IMR-90 (cell line): ENCODE data around the gene CAPN9. TPM values are rescaled to one million over a fixed set of nuclear protein-coding genes. Genes with fewer than 3 reads are reported as not detected.
A peak's percentile ranks its signal among the peaks of the same experiment; 100 is the strongest.

ENCODE experiments used
- ATAC-seq: fragments of 200-7000 bp; cut with Tn5 transposase; 2 replicates; pipeline ENCODE4 v1.9.1; 2020; ENCODE audit warnings: low read depth, mild to moderate bottlenecking, moderate library complexity
- BruUV-seq: library from RNA; stranded (reverse); fragments of 400-500 nt; replicated peaks from 2 replicates; lab custom pipeline; 2021; lab: Mats Ljungman, UMichigan
- CTCF ChIA-PET: fragments of 300-600 bp; formaldehyde crosslinking; extraction: SDS; loops from one replicate; lab custom pipeline; 2021; ENCODE audit warnings: antibody characterized with exemption; lab: Yijun Ruan, JAX
- POLR2A ChIA-PET: fragments of 300-600 bp; sonication (Branson Sonifier 250); formaldehyde crosslinking; loops from one replicate; lab custom pipeline; 2022; ENCODE audit warnings: antibody characterized with exemption; ENCODE audit not compliant: unreplicated experiment; lab: Charles Lee
- DNase-seq: peaks from one replicate; pipeline ENCODE4 v3.0.0; 2013
- H2AFZ ChIP-seq: replicated peaks from 2 replicates; pipeline ENCODE3; 2013; ENCODE audit warnings: low read length, mild to moderate bottlenecking; ENCODE audit not compliant: poor library complexity
- H2AK5ac ChIP-seq: 2 replicates; pipeline ENCODE4 v1.6.1; 2013; ENCODE audit warnings: low read depth, low read length, inconsistent platforms
- H2AK9ac ChIP-seq: replicated peaks from 2 replicates; pipeline ENCODE3; 2013; ENCODE audit warnings: mild to moderate bottlenecking, low read depth, low read length, moderate library complexity; ENCODE audit not compliant: poor library complexity
- H2BK120ac ChIP-seq: 2 replicates; pipeline ENCODE4 v1.6.1; 2013; ENCODE audit warnings: low read depth, low read length, inconsistent platforms
- H2BK15ac ChIP-seq: 3 replicates; pipeline ENCODE4 v1.6.1; 2013; ENCODE audit warnings: low read depth, low read length, inconsistent platforms
- H2BK20ac ChIP-seq: 2 replicates; pipeline ENCODE4 v1.6.1; 2013; ENCODE audit warnings: low read depth, mild to moderate bottlenecking, inconsistent platforms, low read length, moderate library complexity
- H2BK5ac ChIP-seq: 2 replicates; pipeline ENCODE4 v1.6.1; 2013; ENCODE audit warnings: mild to moderate bottlenecking, low read depth, low read length, inconsistent platforms; ENCODE audit not compliant: poor library complexity, severe bottlenecking
- H3K14ac ChIP-seq: replicated peaks from 2 replicates; pipeline ENCODE4 v1.6.1; 2013; ENCODE audit warnings: low read depth, low read length, inconsistent platforms
- H3K18ac ChIP-seq: 2 replicates; pipeline ENCODE4 v1.6.1; 2013; ENCODE audit warnings: low read depth, low read length, control low read depth
- H3K23ac ChIP-seq: 2 replicates; pipeline ENCODE4 v1.6.1; 2013; ENCODE audit warnings: low read depth, low read length, inconsistent platforms
- H3K27ac ChIP-seq: 2 replicates; pipeline ENCODE4 v1.5.1; 2013; ENCODE audit warnings: mild to moderate bottlenecking, control low read depth, low read length; ENCODE audit not compliant: insufficient read depth
- H3K27me3 ChIP-seq: 2 replicates; pipeline ENCODE4 v1.6.1; 2013; ENCODE audit warnings: low read length; ENCODE audit not compliant: control insufficient read depth, insufficient read depth
- H3K36me3 ChIP-seq: 2 replicates; pipeline ENCODE4 v1.6.1; 2013; ENCODE audit warnings: low read length, mixed read lengths; ENCODE audit not compliant: control insufficient read depth, insufficient read depth
- H3K4ac ChIP-seq: 2 replicates; pipeline ENCODE4 v1.6.1; 2013; ENCODE audit warnings: low read depth, low read length, inconsistent platforms
- H3K4me1 ChIP-seq: 2 replicates; pipeline ENCODE4 v1.6.1; 2013; ENCODE audit warnings: low read length, mixed read lengths; ENCODE audit not compliant: control insufficient read depth, insufficient read depth
- H3K4me2 ChIP-seq: 2 replicates; pipeline ENCODE4 v1.6.1; 2013; ENCODE audit warnings: low read depth, mild to moderate bottlenecking, control low read depth, low read length, moderate library complexity
- H3K4me3 ChIP-seq: 2 replicates; pipeline ENCODE4 v1.5.1; 2013; ENCODE audit warnings: low read depth, mild to moderate bottlenecking, control low read depth, low read length, moderate library complexity; ENCODE audit not compliant: insufficient read depth
- H3K56ac ChIP-seq: 2 replicates; pipeline ENCODE4 v1.6.1; 2013; ENCODE audit warnings: low read length, inconsistent platforms; ENCODE audit not compliant: insufficient read depth; ENCODE audit errors: extremely low read depth
- H3K79me1 ChIP-seq, 2 experiments: 2 replicates each; pipeline ENCODE4 v1.6.1; 2013; ENCODE audit warnings: low read length in 2 of 2, inconsistent platforms in 1 of 2, low read depth in 1 of 2
- H3K9ac ChIP-seq: 2 replicates; pipeline ENCODE4 v1.6.1; 2013; ENCODE audit warnings: low read depth, low read length, control low read depth
- H3K9me1 ChIP-seq: 2 replicates; pipeline ENCODE4 v1.6.1; 2013; ENCODE audit warnings: low read length, inconsistent platforms; ENCODE audit not compliant: insufficient read depth
- H3K9me3 ChIP-seq: 2 replicates; pipeline ENCODE4 v1.6.1; 2013; ENCODE audit warnings: low read length; ENCODE audit not compliant: control insufficient read depth, insufficient read depth
- H4K20me1 ChIP-seq: 2 replicates; pipeline ENCODE4 v1.6.1; 2013; ENCODE audit warnings: low read length, inconsistent platforms; ENCODE audit not compliant: insufficient read depth
- H4K5ac ChIP-seq: 2 replicates; pipeline ENCODE4 v1.6.1; 2013; ENCODE audit warnings: mild to moderate bottlenecking, low read depth, low read length, control low read depth
- H4K8ac ChIP-seq, 2 experiments: 2 replicates each; pipeline ENCODE4 v1.6.1; 2013; ENCODE audit warnings: low read depth in 2 of 2, low read length in 2 of 2, control low read depth in 1 of 2, inconsistent platforms in 1 of 2
- H4K91ac ChIP-seq: 2 replicates; pipeline ENCODE4 v1.6.1; 2013; ENCODE audit warnings: low read depth, low read length, inconsistent platforms; ENCODE audit not compliant: insufficient read depth
- CEBPB ChIP-seq: IDR thresholded peaks from 2 replicates; pipeline ENCODE4 v1.6.1; 2012; ENCODE audit warnings: low read depth, low read length, improper control_type of control experiment
- CHD1 ChIP-seq: IDR thresholded peaks from 2 replicates; pipeline ENCODE4 v1.6.1; 2012; ENCODE audit warnings: low read depth, low read length, improper control_type of control experiment
- CTCF ChIP-seq: conservative IDR thresholded peaks from 2 replicates; pipeline ENCODE4 v1.5.1; 2012; ENCODE audit warnings: mild to moderate bottlenecking, low read depth, low read length, improper control_type of control experiment
- ELK1 ChIP-seq: fragments of 150-350 bp; IDR thresholded peaks from 2 replicates; pipeline ENCODE4 v1.6.1; 2016; ENCODE audit warnings: low read depth, mild to moderate bottlenecking, low read length, moderate library complexity, borderline replicate concordance
- FOS ChIP-seq: fragments of 150-350 bp; IDR thresholded peaks from 2 replicates; pipeline ENCODE4 v1.6.1; 2016; ENCODE audit warnings: low read depth, low read length
- MAFK ChIP-seq: IDR thresholded peaks from 2 replicates; pipeline ENCODE4 v1.6.1; 2012; ENCODE audit warnings: low read depth, low read length, improper control_type of control experiment
- MAZ ChIP-seq: IDR thresholded peaks from 2 replicates; pipeline ENCODE4 v1.6.1; 2012; ENCODE audit warnings: low read depth, mild to moderate bottlenecking, low read length, improper control_type of control experiment, moderate library complexity, borderline replicate concordance
- MXI1 ChIP-seq: IDR thresholded peaks from 2 replicates; pipeline ENCODE4 v1.6.1; 2012; ENCODE audit warnings: low read depth, mild to moderate bottlenecking, low read length, moderate library complexity, borderline replicate concordance
- NFE2L2 ChIP-seq: fragments of 150-350 bp; IDR thresholded peaks from 2 replicates; pipeline ENCODE4 v1.6.1; 2016; ENCODE audit warnings: low read depth, mild to moderate bottlenecking, low read length
- RAD21 ChIP-seq: IDR thresholded peaks from 2 replicates; pipeline ENCODE4 v1.6.1; 2012; ENCODE audit warnings: low read length, improper control_type of control experiment
- RCOR1 ChIP-seq: IDR thresholded peaks from 2 replicates; pipeline ENCODE4 v1.6.1; 2012; ENCODE audit warnings: mild to moderate bottlenecking, low read length, improper control_type of control experiment; ENCODE audit not compliant: insufficient replicate concordance
- RFX5 ChIP-seq: IDR thresholded peaks from 2 replicates; pipeline ENCODE4 v1.8.0; 2012; ENCODE audit warnings: low read depth, mild to moderate bottlenecking, low read length, moderate library complexity
- USF2 ChIP-seq: fragments of 150-350 bp; IDR thresholded peaks from 2 replicates; pipeline ENCODE4 v1.6.1; 2017; ENCODE audit warnings: mild to moderate bottlenecking, antibody characterized with exemption, low read length, low read depth
- WGBS, 2 experiments: methylation state at CpG; one replicate each; pipeline versions ENCODE4 v1.1.5 to v1.1.7; 2013; ENCODE audit warnings: missing lambda C conversion rate in 2 of 2; ENCODE audit not compliant: insufficient read length in 1 of 2; ENCODE audit errors: extremely low coverage in 2 of 2; 5-methylcytosine and 5-hydroxymethylcytosine counted together
- dilution Hi-C: fragments of 300-500 bp; cut with HindIII; formaldehyde crosslinking; loops from one replicate; pipeline ENCODE4 v1.14.3; 2018; ENCODE audit warnings: low sequenced_read_pairs; ENCODE audit not compliant: unreplicated experiment
- in situ Hi-C: fragments of 300-500 bp; cut with MboI; formaldehyde crosslinking; loops from 3 replicates; pipeline ENCODE4 v1.14.3; 2019; ENCODE audit warnings: low sequenced_read_pairs, inconsistent platforms, mixed read lengths
- intact Hi-C: fragments of 100-400 bp; cut with micrococcal nuclease; formaldehyde crosslinking; loops from 2 replicates; pipeline ENCODE4 v1.10.0; 2022
- polyA plus RNA-seq, 3 experiments: library from polyadenylated mRNA; depleted of rRNA; stranded (reverse); fragments of >200 nt; gene quantifications; 2 replicates each; pipeline ENCODE4 v1.2.3, GENCODE V29; 2012; ENCODE audit warnings: low replicate concordance in 1 of 3
- total RNA-seq: library from RNA; depleted of rRNA; stranded (reverse); fragments of >200 nt; gene quantifications from 2 replicates; pipeline ENCODE4 v1.2.3, GENCODE V29; 2012

CAPN9 gene
- total and polyA plus RNA-seq, 2 of the 4 experiments (the other 2 are of a cell fraction), result not detected

- Histone ChIP-seq H3K9me1 (peaks cover 3% of the 10 kb centered on the region; the same call in 1 of the 2 replicates), H2AFZ (peak overlapping the region; percentile 83), H3K4me1 (peaks cover 5% of the 10 kb centered on the region; the same call in 1 of the 2 replicates), H2BK20ac (no peak overlapping the region), H3K79me1 (no peaks in the 10 kb centered on the region), H3K23ac (no peak overlapping the region), H3K56ac (no peak overlapping the region), H2BK120ac (no peak overlapping the region), H3K27me3 (peaks cover 4% of the 10 kb centered on the region), H3K4ac (no peak overlapping the region), H2AK9ac (no peak overlapping the region), H2BK5ac (no peak overlapping the region), H3K36me3 (no peaks in the 10 kb centered on the region), H4K91ac (no peak overlapping the region), H3K4me2 (no peak overlapping the region; the same call in 1 of the 2 replicates), H3K27ac (peak overlapping the region; percentile 21; the same call in 1 of the 2 replicates), H2AK5ac (no peak overlapping the region), H4K20me1 (no peaks in the 10 kb centered on the region), H3K9me3 (no peaks in the 10 kb centered on the region), H3K14ac (no peak overlapping the region), H4K8ac (peak overlapping the region in 1 of 2 experiments; percentile 57; a peak in 1 of 4 replicates), H3K4me3 (no peak overlapping the region), H3K18ac (no peak overlapping the region; the same call in 1 of the 2 replicates), H4K5ac (peak overlapping the region; percentile 31; the same call in 1 of the 2 replicates), H2BK15ac (no peak overlapping the region), H3K9ac (0 out of 2 replicates have a peak overlapping the region, but pooled peaks have one; percentile 41)
- ChIA-PET POLR2A (no interaction called here), CTCF (no interaction called here)
- intact Hi-C loops, result loop anchor here (5.0 kb wide), 1 partner anchor 41 kb away; the partner anchor contains the start of gene AGT
- WGBS, 2 experiments, result 70% methylated on average over 2 of the region's 5 CpGs; no CpG with 5 or more reads in 1 of the 2 experiments
- TF ChIP-seq CHD1, result no peak
- no peak for TF ChIP-seq MAFK
- no peak for TF ChIP-seq MXI1
- TF ChIP-seq FOS, result no peak
- TF ChIP-seq NFE2L2, result no peak
- TF ChIP-seq RAD21, result no peak
- no peak for TF ChIP-seq CTCF
- no peak for TF ChIP-seq CEBPB
- no peak for TF ChIP-seq RFX5
- no peak for TF ChIP-seq MAZ
- TF ChIP-seq RCOR1, result no peak
- no peak for TF ChIP-seq ELK1
- TF ChIP-seq USF2, result no peak
- DNase-seq, result no peak
- no TSS peak for BruUV-seq
- ATAC-seq, result no peak
- dilution Hi-C loops, result no loop called here
- in situ Hi-C loops, result no loop called here
These were observed 6.0 kb downstream of the CAPN9 start for GRCh38 chr1:230753191-230753585.
